Measurements from ENCODE around the gene REXO1. TPM values are rescaled to one million over a fixed set of nuclear protein-coding genes. Genes with fewer than 3 reads are reported as not detected.

Gene REXO1
- total RNA-seq, 2 donors from 2014 or later, result 42.0 to 51.7 TPM

GRCh38 chr19:1768248-1768647 is 80.0 kb downstream of the REXO1 start:
- Histone ChIP-seq H3K9ac (ENCODE audit: low read depth in 2 of 2, low read length in 2 of 2) (no peak overlapping the region), H3K36me3 (no peaks in the 10 kb centered on the region), H3K9me3 (no peaks in the 10 kb centered on the region), H3K27me3 (peaks cover 47% of the 10 kb centered on the region), H3K4me1 (no peaks in the 10 kb centered on the region), H3K27ac (no peak overlapping the region), H3K4me3 (no peak overlapping the region)
- no peak for DNase-seq
- intact Hi-C loops (cut with DNase I), result loop anchor here (5.0 kb wide), 1 partner anchor 96 kb away; no protein-coding TSS in a partner anchor
- no peak for TF ChIP-seq CTCF (IDR thresholded peaks at IDR 0.05)

GRCh38 chr19:1767464-1767933 is 80.8 kb downstream of the REXO1 start:
- H3K36me3 ChIP-seq, result no peaks in the 10 kb centered on the region
- no peak overlapping the region for H3K4me3 ChIP-seq
- H3K9ac ChIP-seq (ENCODE audit: low read depth in 2 of 2, low read length in 2 of 2), result no peak overlapping the region
- intact Hi-C loops (cut with DNase I), result loop anchor here (2.0 to 5.0 kb wide), 2 partner anchors 95 to 221 kb away; no protein-coding TSS in a partner anchor
- H3K27me3 ChIP-seq, result peaks cover 54% of the 10 kb centered on the region
- peak; percentile 47 for DNase-seq
- no peaks in the 10 kb centered on the region for H3K9me3 ChIP-seq
- H3K4me1 ChIP-seq, result no peaks in the 10 kb centered on the region
- TF ChIP-seq CTCF (IDR thresholded peaks at IDR 0.05), result peak; percentile 88
- no peak overlapping the region for H3K27ac ChIP-seq

GRCh38 chr19:1766800-1767352 is 81.4 kb downstream of the REXO1 start:
- intact Hi-C loops (cut with DNase I), result loop anchor here (2.0 to 5.0 kb wide), 2 partner anchors 95 to 220 kb away; no protein-coding TSS in a partner anchor
- DNase-seq, result no peak

GRCh38 chr19:1765904-1766799 is 82.1 kb downstream of the REXO1 start:
- no peak for TF ChIP-seq CTCF (IDR thresholded peaks at IDR 0.05)
- no peaks in the 10 kb centered on the region for H3K4me1 ChIP-seq
- H3K9ac ChIP-seq (ENCODE audit: low read depth in 2 of 2, low read length in 2 of 2), result no peak overlapping the region
- H3K4me3 ChIP-seq, result no peak overlapping the region
- H3K36me3 ChIP-seq, result no peaks in the 10 kb centered on the region
- H3K27ac ChIP-seq, result no peak overlapping the region
- peaks cover 67% of the 10 kb centered on the region for H3K27me3 ChIP-seq
- no peaks in the 10 kb centered on the region for H3K9me3 ChIP-seq
- DNase-seq, result no peak
- intact Hi-C loops (cut with DNase I), result loop anchor here (2.0 to 5.0 kb wide), 2 partner anchors 94 to 219 kb away; no protein-coding TSS in a partner anchor

More at GRCh38 chr19:1766800-1767352, 81.4 kb downstream of the REXO1 start:
- Histone ChIP-seq H3K36me3 (no peaks in the 10 kb centered on the region), H3K9me3 (no peaks in the 10 kb centered on the region), H3K9ac (ENCODE audit: low read depth in 2 of 2, low read length in 2 of 2) (no peak overlapping the region), H3K4me3 (no peak overlapping the region), H3K27me3 (peaks cover 60% of the 10 kb centered on the region), H3K4me1 (no peaks in the 10 kb centered on the region), H3K27ac (no peak overlapping the region)
- TF ChIP-seq CTCF (IDR thresholded peaks at IDR 0.05), result no peak

Small RNA genes within 50 kb of the gene (microRNA-seq; reads per million reads assigned to microRNA genes)
- gene MIR1909, result 3.3 reads per million

Other genes starting within 250 kb of the REXO1 start
- gene UQCR11, start 243.0 kb downstream of the REXO1 start, total RNA-seq, result 100 to 1,000 TPM; 325 to 336 TPM
- 100 to 1,000 TPM in 1 of 2 donors, 10 to 100 TPM in 1; 64.2 to 114 TPM for gene TCF3, start 195.9 kb downstream of the REXO1 start, total RNA-seq
- under 1 TPM in 1 of 2 donors, not detected in 1; 0.05 TPM for gene ONECUT3, start 95.0 kb downstream of the REXO1 start, total RNA-seq
- under 1 TPM; 0.15 to 0.42 TPM for gene ATP8B3, start 36.2 kb downstream of the REXO1 start, total RNA-seq
- 10 to 100 TPM; 31.1 to 34.8 TPM for gene KLF16, start 15.1 kb upstream of the REXO1 start, total RNA-seq
- 10 to 100 TPM; 53.3 to 78.5 TPM for gene ABHD17A, start 37.0 kb upstream of the REXO1 start, total RNA-seq
- gene ADAT3, start 56.9 kb upstream of the REXO1 start, total RNA-seq, result 10 to 100 TPM; 14.2 to 24.7 TPM
- 10 to 100 TPM; 57.4 to 91.8 TPM for gene SCAMP4, start 56.9 kb upstream of the REXO1 start, total RNA-seq
- gene CSNK1G2, start 92.7 kb upstream of the REXO1 start, total RNA-seq, result 10 to 100 TPM; 55.3 to 61.0 TPM
- 10 to 100 TPM; 74.5 to 81.5 TPM for gene BTBD2, start 167.2 kb upstream of the REXO1 start, total RNA-seq
- 100 to 1,000 TPM; 358 to 589 TPM for gene MKNK2, start 202.8 kb upstream of the REXO1 start, total RNA-seq
- 10 to 100 TPM; 40.0 to 40.5 TPM for gene MOB3A, start 247.8 kb upstream of the REXO1 start, total RNA-seq
- gene IZUMO4, start 248.4 kb upstream of the REXO1 start, total RNA-seq, result 1 to 10 TPM; 2.1 to 4.5 TPM